Measurements from ENCODE around the gene ARGFX.
"Not testable (repeated sequence)": the region's sequence is repeated elsewhere in the genome, so short reads cannot be mapped to it uniquely, and the experiment has no call there.

Gene ARGFX

DNA sequence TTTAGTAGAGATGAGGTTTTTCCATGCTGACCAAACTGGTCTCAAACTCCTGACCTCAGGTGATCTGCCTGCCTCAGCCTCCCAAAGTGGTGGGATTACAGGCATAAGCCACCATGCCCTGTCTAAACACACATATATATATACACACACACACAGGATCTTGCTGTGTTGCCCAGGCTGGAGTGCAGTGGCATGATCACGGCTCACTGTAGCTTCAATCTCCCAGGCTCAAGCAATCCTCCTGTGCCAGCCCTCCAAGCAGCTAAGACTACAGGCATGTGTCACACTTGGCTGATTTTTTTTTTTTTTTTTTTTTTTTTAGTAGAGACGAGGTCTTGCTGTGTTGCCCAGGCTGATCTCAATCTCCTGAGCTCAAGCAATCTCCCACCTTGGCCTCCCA lies 32.2 kb downstream of the ARGFX start:
- not testable (repeated sequence) for DNase-seq (ENCODE audit: low read depth in 2 of 2)

- DNase-seq (ENCODE audit: low read depth in 2 of 2), result no peak
Observed at GRCh38 chr3:121601212-121601812, 33.6 kb downstream of the ARGFX start.

GRCh38 chr3:121604759-121605158 lies 37.0 kb downstream of the ARGFX start:
- no peak for DNase-seq (ENCODE audit: low read depth in 2 of 2)

GRCh38 chr3:121606106-121606505 lies 38.4 kb downstream of the ARGFX start:
- no peak for DNase-seq (ENCODE audit: low read depth in 2 of 2)

Data from stimulated activated CD4-positive, alpha-beta T cell treated with anti-CD3 and anti-CD28 coated beads, Interleukin-4, amount 100 ng/mL, for 48 hours (primary cell).